Skin of body (tissue), 2 donors: ENCODE measurements around the gene RUSC1. TPM values are rescaled to one million over a fixed set of nuclear protein-coding genes. Genes with fewer than 3 reads are reported as not detected.
"Not testable (repeated sequence)": the region's sequence is repeated elsewhere in the genome, so short reads cannot be mapped to it uniquely, and the experiment has no call there.

Experiments used
- DNase-seq: peaks from one replicate; lab custom pipeline; 2025; lab: John Stamatoyannopoulos, UW
- total RNA-seq: library from RNA; depleted of rRNA; stranded (reverse); fragments of >200 nt; gene quantifications from one replicate; pipeline ENCODE4 v1.2.3, GENCODE V29; 2014

The RUSC1 gene
- total RNA-seq, 1 donor from 2014 or later, result 15.0 TPM

DNA sequence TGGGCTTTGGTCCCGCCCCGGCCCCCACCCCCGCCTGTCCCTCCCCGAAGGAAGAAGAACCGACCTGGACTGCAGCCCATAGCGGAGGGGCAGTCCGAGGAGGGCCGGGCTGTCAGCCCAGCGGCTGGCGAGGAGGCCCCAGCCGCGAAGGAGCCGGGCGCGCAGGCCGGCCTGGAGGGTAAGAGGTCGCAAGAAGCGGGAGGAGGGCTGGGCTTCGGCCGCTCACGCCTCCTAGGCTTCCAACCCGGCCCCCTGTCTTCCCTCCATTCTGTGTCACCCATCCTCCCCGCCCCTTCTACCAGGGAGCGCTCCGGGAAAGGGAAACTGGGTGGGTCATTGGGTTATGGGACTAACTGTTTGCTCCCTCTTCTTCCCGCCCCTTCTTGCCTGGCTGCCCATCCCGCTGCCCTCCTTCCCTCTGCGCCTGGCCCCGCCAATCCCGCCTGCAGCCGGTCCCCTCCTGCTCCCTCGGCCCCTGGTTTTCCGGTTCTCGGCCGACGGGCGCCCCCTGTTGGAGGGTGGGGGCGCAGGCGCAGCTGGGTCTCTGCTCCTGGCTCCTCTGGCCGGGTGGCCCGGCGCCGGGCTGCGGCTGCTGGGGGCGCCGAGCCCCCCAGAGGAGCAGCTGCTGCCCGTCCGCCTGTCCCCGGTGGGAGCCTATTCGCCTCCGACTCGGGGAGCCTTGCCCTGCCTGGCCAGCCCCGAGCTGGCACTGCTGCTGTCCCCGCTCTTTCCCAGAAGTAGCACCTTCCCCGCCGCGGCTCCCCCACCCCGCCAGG, 2.4 kb downstream of the RUSC1 start:
- DNase-seq, result peak; percentile 82

DNA sequence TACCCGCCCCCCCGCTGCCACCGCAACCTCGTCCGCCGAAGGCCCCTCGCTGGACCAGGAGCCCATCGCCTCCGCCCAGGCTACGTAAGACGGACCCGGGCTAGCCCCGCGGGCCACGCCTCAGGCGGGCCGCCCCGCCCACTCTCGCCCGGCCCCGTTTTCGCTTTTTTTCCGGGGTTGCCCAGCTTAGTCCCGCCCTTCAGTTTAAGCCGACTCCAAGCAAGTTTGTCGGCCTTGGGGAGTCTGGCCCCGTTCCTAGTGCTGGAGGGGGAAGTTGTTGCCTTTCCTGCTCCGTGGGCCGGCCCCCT, 3.0 kb downstream of the RUSC1 start:
- peak; percentile 75 for DNase-seq

DNA sequence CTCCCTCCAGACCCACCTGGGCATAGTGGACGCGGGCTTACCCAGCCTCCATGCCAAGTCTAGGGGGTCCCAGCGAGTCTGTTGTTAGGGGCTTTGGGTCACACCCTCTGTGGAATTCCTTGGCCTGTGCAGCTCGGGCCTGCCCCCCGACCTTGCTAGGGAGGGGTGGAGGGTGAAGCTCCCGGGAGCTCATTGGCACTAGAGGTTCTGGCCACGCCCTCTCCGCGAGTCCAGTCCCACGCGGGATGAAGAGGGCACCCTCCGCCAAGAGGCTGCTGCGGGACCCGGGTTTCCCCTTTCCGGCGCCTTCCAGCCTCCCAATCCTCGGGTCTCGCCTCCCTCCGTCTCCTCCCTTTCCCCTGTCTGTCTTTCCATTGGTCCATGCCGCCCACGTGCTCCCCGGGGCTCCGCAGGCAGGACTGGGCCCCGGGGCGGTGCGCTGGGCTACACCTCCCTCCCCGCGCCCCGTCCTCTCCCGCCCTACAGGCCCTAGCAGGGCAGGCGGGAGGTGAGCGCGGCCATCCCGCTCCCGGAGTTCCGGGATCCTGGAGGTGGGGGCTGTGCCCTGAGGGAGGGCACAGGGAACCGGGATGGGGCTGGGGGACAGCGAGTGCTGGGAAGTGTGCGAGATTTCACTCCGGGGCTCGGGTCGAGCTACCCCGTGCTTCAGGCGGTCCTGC, 3.5 kb downstream of the RUSC1 start:
- peak; percentile 95 for DNase-seq

DNA sequence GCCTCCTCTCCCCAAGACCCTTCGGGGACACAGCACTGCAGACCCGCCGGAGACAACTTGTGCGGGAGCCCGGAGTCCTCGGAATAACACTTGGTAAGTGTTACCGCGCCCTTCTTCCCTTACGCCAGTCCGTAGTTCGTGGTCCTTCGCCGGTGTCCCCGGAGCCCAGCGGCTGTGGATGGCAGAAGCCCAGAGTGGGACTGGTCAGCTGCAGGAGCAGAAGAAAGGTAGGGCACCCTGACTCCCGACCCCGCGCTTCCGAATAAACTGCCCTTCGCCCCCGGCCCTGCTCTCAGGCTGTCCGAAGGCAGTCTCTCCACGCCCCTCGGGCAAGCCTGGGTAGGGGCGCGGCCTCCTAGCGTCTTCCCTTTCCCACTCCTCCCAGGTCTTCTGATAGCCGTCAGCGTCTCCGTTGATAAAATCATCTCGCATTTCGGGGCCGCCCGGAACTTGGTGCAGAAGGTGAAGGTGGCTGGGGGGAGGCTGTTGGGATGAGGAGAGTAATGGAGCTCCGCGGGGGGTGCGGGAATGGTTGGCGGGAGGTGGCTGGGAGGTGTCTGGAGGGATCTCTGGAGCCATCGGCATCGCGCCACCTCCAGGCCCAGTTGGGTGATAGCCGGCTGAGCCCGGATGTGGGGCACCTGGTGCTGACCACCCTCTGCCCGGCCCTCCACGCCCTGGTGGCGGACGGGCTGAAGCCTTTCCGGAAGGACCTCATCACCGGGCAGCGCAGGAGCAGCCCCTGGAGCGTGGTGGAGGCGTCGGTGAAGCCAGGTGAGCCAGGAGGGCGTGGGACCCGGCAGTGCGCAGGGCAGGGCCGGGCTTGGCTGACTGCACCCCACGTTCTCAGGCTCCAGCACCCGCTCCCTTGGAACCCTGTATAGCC, 4.3 kb downstream of the RUSC1 start:
- no peak for DNase-seq

DNA sequence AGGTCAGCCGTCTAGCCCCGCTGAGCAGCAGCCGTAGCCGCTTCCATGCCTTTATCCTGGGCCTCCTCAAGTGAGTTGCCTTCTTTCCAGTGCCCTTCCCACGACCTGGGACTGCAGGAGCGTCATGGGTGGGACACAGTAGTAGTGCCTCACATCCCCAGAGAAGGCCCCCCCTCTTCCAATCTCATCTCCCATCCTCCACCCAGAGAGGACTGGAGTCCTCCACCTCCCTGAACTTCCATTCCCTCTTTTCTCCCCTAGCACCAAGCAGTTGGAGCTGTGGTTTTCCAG, 4.9 kb downstream of the RUSC1 start:
- no peak for DNase-seq

DNA sequence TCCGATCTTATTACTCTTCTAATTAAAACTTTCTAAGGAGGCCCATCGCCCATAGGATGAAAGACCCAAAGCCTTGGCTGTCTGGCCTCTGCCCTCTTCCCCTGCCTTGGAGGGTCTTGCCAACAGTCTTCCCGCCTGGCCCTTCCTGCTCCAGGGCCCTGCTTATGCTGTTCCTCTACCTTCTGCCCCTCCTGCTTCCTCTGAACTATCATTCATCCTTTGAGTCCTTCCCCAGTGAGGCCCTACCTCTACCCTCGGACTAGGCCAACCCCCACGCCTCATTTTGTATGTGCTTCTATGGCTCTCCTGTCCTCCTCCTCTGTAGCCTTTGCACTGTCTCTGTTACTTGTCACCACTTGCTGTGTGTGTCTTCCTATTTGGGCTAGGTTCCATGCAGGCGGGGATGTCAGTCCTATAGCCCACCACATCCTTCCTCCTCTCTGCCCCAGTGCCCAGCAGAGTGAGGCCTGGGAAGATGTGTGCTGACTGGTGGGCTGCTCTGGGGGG, 5.4 kb downstream of the RUSC1 start:
- no peak for DNase-seq

DNA sequence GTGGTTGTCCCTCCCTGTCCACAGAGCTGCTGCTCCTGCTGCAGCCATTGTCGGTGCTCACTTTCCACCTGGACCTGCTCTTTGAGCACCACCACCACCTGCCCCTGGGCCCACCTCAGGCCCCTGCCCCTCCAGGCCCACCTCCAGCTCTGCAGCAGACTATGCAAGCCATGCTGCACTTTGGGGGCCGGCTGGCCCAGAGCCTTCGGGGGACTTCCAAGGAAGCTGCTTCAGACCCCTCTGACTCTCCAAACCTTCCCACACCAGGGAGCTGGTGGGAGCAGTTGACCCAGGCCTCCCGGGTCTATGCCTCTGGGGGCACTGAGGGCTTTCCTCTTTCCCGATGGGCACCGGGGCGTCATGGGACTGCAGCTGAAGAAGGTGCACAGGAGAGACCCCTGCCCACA, 5.9 kb downstream of the RUSC1 start:
- DNase-seq, result no peak

DNA sequence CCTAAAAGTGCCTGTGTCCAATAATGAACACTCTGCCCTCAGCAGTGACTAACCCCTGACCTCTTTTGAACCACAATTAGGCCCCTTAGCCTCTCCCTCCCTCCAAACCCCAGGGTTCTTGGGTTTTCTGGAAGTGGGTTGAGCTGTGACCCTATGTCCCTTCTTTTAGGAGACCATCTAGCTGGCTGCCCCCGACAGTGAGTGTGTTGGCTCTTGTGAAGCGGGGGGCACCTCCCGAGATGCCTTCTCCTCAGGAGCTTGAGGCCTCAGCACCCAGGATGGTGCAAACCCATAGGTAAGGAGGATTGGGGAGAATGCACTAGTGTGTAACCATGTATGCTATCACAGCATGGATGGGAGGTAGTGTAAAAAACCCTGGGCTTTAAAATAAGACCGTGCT, 7.3 kb downstream of the RUSC1 start:
- no peak for DNase-seq

DNA sequence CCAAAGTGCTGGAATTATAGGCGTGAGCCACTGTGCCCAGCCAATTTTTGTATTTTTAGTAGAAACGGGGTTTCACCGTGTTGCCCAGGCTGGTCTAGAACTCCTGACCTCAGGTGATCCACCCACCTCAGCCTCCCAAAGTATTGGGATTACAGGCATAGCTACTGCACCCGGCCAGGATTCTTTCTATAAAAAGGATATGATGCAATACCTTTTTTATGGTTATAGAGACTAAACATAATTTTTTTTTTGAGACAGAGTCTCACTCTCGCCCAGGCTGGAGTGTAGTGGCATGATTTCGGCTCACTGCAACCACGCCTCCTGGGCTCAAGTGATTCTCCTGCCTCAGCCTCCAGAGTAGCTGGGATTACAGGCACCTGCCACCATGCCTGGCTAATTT, 8.2 kb downstream of the RUSC1 start:
- not testable (repeated sequence) for DNase-seq

DNA sequence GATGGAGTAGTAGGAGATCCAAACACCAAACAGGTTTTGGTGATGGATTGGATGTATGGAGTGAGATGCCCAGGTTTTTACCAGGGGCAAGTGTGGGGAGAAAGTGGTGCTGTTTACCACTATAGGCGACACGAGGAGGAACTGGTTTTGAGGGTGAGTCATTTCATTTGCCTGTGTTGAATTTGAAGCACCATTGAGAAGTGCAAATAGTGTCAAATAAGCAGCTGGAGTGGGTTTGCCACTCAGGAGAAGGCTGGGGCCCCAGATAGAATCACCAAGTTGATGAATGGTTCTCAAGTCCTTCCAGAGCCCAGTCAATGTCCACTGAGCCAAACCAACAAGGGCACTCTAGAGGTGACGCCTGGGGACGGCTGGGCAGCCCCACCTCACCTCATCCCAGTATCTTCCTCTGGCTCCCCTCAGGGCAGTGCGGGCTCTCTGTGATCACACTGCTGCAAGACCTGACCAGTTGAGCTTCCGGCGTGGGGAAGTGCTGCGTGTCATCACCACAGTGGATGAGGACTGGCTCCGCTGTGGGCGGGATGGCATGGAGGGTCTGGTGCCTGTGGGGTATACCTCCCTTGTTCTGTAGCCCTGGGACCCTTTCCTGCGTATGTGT, 9.4 kb downstream of the RUSC1 start:
- DNase-seq, result no peak

DNA sequence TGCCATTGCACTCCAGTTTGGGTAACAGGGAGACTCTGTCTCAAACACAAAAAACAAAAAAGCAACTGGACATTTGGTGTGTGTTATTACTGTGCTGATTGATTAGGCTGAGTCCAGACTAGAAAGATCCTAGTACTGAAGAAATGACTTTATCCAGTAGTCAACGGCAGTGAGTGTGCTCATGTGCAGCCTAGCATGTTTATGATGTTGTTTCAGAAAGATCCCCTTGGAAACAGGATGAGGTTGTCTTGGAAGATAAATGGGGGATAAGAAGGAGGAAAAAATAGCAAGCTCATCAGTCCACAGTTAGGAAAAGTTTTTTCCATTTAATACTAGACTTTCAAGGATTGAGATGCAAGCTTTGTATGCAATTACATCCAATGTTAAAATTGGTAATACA, 14.3 kb downstream of the RUSC1 start:
- DNase-seq, result no peak

DNA sequence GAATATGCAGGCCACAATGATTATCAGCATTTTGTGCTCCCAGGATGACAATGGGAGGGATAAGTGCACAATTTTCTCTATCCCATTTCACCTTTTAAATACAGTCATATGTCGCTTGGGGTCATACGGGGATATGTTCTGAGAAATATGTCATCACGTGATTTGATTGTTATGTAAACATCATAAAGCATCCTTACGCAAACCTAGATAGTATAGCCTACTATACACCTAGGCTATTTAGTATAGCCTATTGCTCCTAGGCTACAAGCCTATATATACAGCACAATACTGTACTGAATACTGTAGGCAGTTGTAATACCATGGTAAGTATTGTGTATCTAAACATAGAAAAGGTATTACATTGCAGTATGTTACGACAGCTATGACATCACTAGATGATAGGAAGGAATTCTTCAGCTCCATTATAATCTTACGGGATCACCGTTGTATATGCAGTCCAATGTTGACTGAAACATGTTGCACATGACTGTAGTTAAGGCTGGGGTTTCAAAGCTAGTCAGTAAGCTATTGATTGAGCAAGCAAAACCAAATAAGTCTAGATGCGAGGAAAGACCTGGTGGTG, 18.9 kb downstream of the RUSC1 start:
- DNase-seq, result no peak

DNA sequence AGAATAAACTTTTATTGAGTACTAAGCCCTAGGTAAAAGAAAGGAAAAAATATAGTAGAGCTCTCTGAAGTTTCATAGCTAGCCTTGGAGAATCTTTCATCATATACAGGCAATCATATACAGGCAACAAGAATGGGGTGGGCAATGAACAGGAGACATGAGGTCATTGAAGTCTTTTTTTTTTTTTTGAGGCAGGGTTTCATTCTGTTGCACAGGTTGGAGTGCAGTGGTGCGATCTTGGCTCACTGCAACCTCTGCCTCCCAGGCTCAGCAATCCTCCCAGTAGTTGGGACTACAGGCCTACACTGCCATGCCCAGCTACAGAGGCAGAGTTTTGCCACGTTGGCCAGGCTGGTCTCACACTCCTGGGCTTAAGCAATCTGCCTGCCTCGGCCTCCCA, 22.1 kb downstream of the RUSC1 start:
- DNase-seq, result no peak

DNA sequence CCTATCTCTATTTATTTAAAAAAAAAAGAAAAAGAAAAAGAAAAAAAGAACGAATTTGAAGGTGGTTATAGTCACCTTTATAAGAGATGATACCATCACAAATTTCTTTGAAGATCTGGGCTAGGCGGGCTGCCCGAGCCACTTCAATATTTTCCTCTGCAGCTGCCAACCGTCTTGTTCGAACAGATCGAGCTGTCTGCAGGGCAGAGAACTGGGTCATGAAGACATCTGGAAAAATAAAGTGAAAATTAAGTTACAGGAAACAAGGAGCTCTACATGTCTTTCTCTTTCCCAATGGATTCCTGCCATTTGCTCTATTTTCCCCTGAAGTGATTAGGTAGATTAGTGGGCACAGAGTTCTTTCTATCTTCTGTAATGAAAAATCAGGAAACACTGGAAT, 31.9 kb downstream of the RUSC1 start:
- no peak for DNase-seq

DNA sequence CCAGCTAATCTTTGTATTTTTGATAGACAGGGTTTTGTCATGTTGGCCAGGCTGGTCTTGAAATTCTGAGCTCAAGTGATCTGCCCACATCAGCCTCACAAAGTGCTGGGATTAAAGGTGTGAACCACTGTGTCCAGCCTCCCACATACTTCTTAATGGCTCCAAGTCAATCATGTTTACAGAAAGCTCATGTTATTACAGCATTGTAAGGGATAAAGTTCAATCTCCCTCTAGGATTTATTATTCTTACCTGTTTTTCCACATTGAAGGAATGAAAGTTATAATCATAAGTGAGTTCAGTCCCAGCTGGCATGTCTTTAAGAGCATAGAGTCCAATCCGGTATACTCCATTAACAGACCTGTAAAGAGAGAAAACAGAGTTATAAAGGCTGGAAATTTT, 39.4 kb downstream of the RUSC1 start:
- no peak for DNase-seq

DNA sequence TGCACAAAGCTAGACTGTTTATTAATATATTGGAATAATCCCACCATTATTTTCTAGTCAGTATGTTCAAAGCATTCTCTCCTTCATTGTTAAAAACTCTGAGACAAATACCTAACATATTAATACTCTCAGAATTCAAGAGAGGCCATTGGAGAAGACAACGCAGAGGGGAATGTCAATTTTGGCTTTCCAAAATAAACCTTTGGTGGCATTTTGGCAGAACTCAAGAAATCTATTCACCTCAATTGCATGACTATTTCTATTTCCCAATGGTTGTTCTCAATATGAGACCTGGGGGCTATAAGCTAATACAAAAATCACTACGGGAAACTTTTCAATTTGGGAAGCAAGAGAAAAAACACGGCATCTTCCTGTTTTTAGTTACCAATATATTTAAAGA, 58.5 kb downstream of the RUSC1 start:
- DNase-seq, result no peak

DNA sequence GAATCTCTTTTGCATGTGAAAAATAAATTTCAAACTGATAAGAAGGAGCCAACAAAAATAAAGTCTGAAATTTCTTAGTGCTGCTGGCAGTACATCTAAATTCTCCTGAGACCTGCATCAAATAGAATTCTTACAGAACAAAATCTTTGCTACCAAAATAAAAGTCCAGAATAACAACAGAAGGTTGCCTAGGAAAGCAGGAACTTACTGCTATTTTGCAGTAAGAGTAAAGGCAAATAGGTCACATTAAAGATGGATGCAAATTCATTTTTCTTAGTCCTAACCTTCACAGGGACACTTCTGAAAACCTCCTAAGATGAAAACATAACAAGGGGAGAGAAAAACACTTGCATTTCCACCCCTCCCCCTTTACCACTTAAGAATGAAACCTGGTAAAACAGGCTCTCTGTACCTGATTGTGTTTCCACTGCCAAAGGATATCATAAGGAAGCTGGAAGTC, 59.0 kb downstream of the RUSC1 start:
- DNase-seq, result peak; percentile 74
